Breast epithelium (tissue), 4 donors: Measurements from ENCODE around the gene MUS81. TPM values are rescaled to one million over a fixed set of nuclear protein-coding genes. Genes with fewer than 3 reads are reported as not detected.
"Not testable (repeated sequence)": the region's sequence is repeated elsewhere in the genome, so short reads cannot be mapped to it uniquely, and the experiment has no call there.

Experiments used
- DNase-seq, 2 donors: peaks; one replicate each; pipeline ENCODE4 v3.0.0-alpha.2; 2019; ENCODE audit warnings: low spot score in 2 of 2
- H3K27ac ChIP-seq, 2 donors: fragments of 200-600 bp; sonication (generic) in 1 of 2; one replicate each; pipeline ENCODE4 v1.5.1; 2016 to 2019; ENCODE audit warnings: mild to moderate bottlenecking in 1 of 2
- H3K27me3 ChIP-seq, 2 donors: fragments of 200-600 bp; sonication (generic) in 1 of 2; one replicate each; pipeline versions ENCODE4 v1.5.1 to v1.6.0; 2017 to 2019; ENCODE audit warnings: control low read depth in 1 of 2, mild to moderate bottlenecking in 1 of 2
- H3K36me3 ChIP-seq: fragments of 200-600 bp; one replicate; pipeline ENCODE4 v1.5.1; 2019
- H3K4me1 ChIP-seq, 2 donors: fragments of 200-600 bp; sonication (generic); one replicate each; pipeline ENCODE4 v1.5.1; 2016 to 2019; ENCODE audit warnings: control low read depth in 1 of 2
- H3K4me3 ChIP-seq, 3 donors: fragments of 200-600 bp; sonication (generic); 1 replicate in 2 of 3; 2 replicates in 1 of 3; pipeline ENCODE4 v1.5.1; 2016 to 2019; ENCODE audit warnings: mild to moderate bottlenecking in 3 of 3, moderate library complexity in 2 of 3
- H3K9me3 ChIP-seq, 2 donors: fragments of 200-600 bp; sonication (generic) in 1 of 2; one replicate each; pipeline ENCODE4 v1.5.1; 2016 to 2019; ENCODE audit warnings: control low read depth in 1 of 2
- POLR2A ChIP-seq: fragments of 450-650 bp; IDR thresholded peaks from one replicate; pipeline ENCODE4 v1.6.1; 2016; ENCODE audit warnings: antibody characterized with exemption, mild to moderate bottlenecking, moderate library complexity
- POLR2AphosphoS5 ChIP-seq, 3 donors: sonication (generic); formaldehyde crosslinking; IDR thresholded peaks; one replicate each; pipeline ENCODE4 v1.6.1; 2017; ENCODE audit warnings: antibody characterized with exemption in 3 of 3
- intact Hi-C: fragments of 100-400 bp; cut with DNase I; formaldehyde crosslinking; loops from one replicate; pipeline ENCODE4 v1.15.1; 2023; ENCODE audit warnings: low total_unique reads
- total RNA-seq, 3 donors: library from RNA; depleted of rRNA; stranded (reverse); fragments of >200 nt; gene quantifications; one replicate each; pipeline ENCODE4 v1.1.0, GENCODE V29; 2016
- TF ChIP-seq, protein P1 (sequence below), 3 donors: fragments of 450-650 bp; IDR thresholded peaks; one replicate each; pipeline ENCODE4 v1.5.1; 2016 to 2017; ENCODE audit warnings: antibody characterized with exemption in 3 of 3, mild to moderate bottlenecking in 3 of 3, moderate library complexity in 3 of 3

MUS81 gene
- total RNA-seq, 3 donors from 2014 or later: 29.8 to 44.6 (median 42.9) TPM

DNA sequence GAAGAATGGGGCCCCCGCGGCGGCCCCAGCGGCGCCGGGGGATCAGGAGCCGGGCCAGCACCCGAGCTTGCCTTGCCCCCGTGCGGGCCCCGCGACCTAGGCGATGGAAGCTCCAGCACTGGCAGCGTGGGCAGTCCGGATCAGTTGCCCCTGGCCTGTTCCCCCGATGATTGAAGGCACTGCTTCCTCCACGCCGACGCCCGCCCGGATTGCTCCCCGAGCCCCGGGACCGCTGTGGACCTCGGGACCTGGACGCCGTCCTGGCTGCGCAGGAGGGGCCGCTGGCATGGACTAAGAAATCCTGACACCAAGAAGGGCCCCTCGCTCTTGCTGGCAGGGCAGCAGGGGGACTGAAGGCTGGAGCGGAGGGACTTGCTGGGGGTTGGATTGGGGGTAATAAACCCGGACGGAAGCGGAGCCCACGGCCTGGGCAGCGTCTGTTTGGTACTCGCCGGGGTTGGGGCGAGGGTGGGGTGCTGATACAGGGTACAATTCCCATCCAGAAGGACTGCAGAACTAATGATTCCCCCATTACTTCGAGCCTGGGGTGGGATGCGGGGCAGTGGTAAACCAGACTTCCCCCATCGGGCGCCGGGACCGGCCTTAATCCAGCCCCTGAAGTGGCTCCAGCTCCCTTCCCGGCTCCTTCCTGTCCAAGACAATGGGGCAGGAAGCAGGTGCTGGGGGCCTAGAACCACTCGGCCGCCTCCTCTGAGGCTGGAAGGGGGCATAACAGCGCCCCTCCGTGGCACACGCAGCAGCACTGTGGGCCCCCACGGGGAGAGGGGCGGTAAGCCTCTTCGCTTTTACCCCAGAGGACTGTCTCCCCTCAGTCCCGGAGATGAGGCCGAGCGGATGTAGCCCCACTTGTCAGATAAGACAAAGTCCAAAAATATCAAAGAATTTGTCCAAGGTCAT lies 31.2 kb downstream of the MUS81 start:
- Histone ChIP-seq H3K4me1 (peaks cover 23 to 25% of the 10 kb centered on the region in 2 donors), H3K27me3 (no peaks in the 10 kb centered on the region), H3K27ac (peak overlapping the region; percentile 94 to 99), H3K9me3 (no peaks in the 10 kb centered on the region), H3K36me3 (no peaks in the 10 kb centered on the region), H3K4me3 (peak overlapping the region; percentile 67 to 92 (median 81))
- intact Hi-C loops: no loop called here
- DNase-seq: no peak
- TF ChIP-seq POLR2A: no peak

DNA sequence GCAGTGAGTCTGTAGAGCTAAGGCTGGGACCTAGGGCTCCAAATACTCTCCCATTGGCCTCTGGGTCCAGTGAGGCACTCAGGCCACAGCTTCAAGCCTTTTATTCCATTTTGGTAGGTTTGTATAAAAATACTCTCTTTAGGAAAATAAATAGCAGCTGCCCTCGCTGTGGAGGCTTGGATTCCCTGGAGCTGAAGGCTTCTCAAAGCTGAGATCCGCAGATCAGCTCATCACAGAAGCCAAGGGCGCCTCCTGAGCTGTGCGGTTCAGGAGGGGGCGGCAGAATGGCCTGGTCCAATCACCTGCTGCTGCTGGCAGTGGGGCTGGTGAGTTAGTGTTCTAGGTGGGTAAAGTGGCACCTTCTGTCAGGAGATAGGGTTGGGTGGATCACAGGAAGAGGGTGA lies 31.9 kb downstream of the MUS81 start:
- peak overlapping the region; percentile 94 to 99 for H3K27ac ChIP-seq
- intact Hi-C loops, H3K36me3 ChIP-seq, H3K27me3 ChIP-seq, H3K9me3 ChIP-seq, DNase-seq: not testable (repeated sequence)
- H3K4me3 ChIP-seq: peak overlapping the region; percentile 67 to 92 (median 81)
- H3K4me1 ChIP-seq: peaks cover 21 to 25% of the 10 kb centered on the region in 2 donors

DNA sequence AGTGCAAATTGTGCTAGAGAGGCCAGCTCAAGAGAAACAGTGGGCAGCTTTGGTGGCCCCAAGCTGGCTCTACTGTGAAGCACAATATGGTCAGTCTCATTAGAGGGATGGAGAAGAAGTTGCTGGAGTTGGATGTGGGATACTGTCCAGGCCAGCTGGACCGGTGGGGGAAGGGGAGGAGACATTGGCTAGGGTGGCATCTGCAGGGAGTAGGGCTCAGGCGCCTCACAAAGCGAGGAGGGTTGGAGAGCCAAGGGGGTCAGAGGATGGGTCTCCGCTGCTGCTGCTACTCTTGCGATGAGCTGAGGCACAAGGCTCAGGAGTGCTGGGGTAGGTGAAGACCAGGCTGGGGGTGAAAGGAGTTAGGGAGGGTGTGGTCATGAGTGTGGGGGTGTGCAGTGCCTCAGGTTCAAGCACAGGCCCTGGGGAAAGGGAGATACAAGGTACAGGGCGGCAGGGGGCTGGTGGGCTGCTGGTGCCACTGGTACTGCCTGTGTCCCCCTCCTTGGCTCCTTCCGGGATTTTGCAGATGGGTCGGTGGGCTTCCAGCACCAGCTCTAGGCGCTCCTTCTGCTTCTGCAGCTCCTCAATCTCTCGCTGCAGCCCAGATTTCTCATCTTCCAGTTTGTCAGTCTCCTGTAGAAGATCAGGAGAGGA lies 32.6 kb downstream of the MUS81 start:
- Histone ChIP-seq H3K9me3 (no peaks in the 10 kb centered on the region), H3K27ac (peak overlapping the region in 1 of 2 donors; percentile 99), H3K4me3 (peak overlapping the region in 1 of 3 donors; percentile 92), H3K36me3 (no peaks in the 10 kb centered on the region), H3K27me3 (no peaks in the 10 kb centered on the region), H3K4me1 (peaks cover 14 to 21% of the 10 kb centered on the region in 2 donors)
- intact Hi-C loops: no loop called here
- DNase-seq: no peak
- no peak for TF ChIP-seq POLR2AphosphoS5 (IDR thresholded peaks at IDR 0.05)

DNA sequence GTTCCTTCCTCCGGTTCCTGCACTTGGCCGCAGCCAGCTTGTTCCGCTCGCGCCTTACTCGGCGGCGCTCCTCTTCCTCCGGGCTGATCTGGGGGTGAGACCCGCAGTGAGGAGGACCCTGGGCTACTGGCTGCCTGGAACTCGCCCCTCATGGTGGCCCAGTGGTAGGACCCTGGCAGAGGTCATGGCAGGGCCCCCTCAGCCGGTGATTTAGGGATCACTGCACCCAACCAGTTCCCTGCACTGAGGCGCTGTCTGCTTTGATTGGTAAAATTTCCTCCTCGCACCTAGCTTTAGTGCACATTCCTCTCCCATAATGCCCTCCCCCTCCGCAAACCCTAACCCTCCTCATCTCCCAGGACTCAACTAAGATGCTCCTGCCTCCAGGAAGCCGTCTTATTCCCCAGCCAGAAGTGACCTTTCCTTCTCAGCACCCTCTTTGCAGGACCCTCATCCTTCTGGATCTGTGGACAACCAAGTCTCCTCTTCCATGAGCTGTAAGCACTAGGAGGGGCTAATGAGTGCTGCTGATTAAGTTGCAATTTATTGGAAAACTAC lies 33.9 kb downstream of the MUS81 start:
- Histone ChIP-seq H3K4me3 (peak overlapping the region in 2 of 3 donors; percentile 3 to 92), H3K36me3 (no peaks in the 10 kb centered on the region), H3K9me3 (no peaks in the 10 kb centered on the region), H3K4me1 (peaks cover 12 to 20% of the 10 kb centered on the region in 2 donors), H3K27ac (peak overlapping the region; percentile 64 to 99), H3K27me3 (peaks cover 0 to under 1% of the 10 kb centered on the region in 2 donors)
- intact Hi-C loops: no loop called here
- TF ChIP-seq, protein P1, sequence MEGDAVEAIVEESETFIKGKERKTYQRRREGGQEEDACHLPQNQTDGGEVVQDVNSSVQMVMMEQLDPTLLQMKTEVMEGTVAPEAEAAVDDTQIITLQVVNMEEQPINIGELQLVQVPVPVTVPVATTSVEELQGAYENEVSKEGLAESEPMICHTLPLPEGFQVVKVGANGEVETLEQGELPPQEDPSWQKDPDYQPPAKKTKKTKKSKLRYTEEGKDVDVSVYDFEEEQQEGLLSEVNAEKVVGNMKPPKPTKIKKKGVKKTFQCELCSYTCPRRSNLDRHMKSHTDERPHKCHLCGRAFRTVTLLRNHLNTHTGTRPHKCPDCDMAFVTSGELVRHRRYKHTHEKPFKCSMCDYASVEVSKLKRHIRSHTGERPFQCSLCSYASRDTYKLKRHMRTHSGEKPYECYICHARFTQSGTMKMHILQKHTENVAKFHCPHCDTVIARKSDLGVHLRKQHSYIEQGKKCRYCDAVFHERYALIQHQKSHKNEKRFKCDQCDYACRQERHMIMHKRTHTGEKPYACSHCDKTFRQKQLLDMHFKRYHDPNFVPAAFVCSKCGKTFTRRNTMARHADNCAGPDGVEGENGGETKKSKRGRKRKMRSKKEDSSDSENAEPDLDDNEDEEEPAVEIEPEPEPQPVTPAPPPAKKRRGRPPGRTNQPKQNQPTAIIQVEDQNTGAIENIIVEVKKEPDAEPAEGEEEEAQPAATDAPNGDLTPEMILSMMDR (IDR thresholded peaks at IDR 0.05): no peak
- TF ChIP-seq POLR2AphosphoS5 (IDR thresholded peaks at IDR 0.05): no peak
- TF ChIP-seq POLR2A: no peak
- no peak for DNase-seq

DNA sequence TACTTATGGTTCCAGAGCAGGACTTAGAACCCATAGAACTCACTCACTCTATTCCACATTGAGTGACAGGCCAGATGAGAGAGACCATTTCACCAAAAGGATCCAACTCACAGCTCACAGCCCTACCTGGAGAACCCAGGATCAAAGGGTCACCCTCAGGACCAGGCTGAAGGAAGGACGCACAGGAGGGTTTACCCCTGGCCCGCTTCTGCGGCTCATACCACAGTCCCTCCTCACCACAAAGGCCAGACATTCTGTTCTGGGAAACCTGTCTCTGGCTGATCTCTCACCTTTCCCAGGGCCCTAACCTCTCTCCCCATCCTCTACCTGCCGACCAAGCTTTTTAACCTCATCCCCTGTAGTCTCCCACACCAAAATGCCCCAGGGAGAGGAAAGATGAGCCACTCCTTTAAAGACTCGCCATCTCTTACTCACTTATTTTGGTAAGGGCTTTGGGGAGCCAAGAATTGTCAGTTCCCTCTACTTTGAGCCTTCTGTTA lies 35.3 kb downstream of the MUS81 start:
- Histone ChIP-seq H3K27me3 (peaks cover 0 to 8% of the 10 kb centered on the region in 2 donors), H3K4me1 (peaks cover 12 to 22% of the 10 kb centered on the region in 2 donors), H3K4me3 (no peak overlapping the region), H3K36me3 (no peaks in the 10 kb centered on the region), H3K9me3 (no peaks in the 10 kb centered on the region), H3K27ac (no peak overlapping the region)
- no peak for TF ChIP-seq POLR2AphosphoS5 (IDR thresholded peaks at IDR 0.05)
- TF ChIP-seq, protein P1 (IDR thresholded peaks at IDR 0.05): no peak
- DNase-seq: no peak
- intact Hi-C loops: no loop called here

DNA sequence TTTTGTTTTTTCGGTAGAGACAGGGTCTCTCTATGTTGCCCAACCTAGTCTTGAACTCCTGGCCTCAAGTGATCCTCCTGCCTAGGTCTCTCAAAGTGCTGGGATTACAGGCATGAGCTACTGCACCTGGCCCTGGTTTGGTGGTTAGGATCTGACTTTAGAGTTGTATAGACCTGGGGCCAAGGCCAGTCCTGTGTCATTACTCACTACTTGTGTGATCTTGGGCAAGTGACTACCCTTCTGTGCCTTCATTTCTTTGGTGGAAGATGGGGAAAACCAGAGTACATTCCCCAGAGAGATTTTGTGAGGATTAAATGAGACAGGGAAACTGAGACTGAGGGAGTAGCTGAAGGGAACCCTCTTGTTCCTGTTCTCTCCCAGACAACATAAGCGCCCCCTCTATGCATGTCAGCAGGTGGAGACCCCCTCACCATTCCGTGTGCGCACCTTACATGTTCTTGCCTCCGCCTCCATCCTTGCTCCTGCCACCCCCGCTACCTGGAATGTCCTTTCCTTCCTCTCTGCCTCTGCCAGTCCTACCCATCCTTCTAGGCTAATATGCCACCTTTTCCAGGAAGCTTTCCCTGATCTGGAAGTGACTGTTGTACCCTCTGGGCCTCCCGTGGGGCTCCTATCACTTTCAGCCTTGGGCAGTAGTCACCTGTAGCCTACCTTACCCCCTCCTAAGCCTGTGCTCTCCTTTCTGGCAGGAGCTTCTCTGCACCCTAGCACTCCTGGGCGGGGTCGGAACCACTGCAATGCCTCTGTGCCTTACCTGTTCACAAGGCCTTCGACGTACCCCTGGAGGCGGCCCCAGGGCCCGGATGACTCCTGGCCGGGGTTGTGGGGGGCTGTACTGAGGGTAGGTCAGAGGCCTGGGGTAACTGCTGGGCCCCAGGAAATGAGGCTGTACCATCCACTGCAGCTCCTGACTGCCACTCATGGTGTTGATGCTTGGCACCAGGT lies 36.1 kb downstream of the MUS81 start:
- no peak for TF ChIP-seq POLR2AphosphoS5 (IDR thresholded peaks at IDR 0.05)
- no peak for TF ChIP-seq POLR2A
- TF ChIP-seq, protein P1 (IDR thresholded peaks at IDR 0.05): no peak
- H3K27ac ChIP-seq: no peak overlapping the region
- no peaks in the 10 kb centered on the region for H3K36me3 ChIP-seq
- peaks cover 0 to 8% of the 10 kb centered on the region in 2 donors for H3K27me3 ChIP-seq
- intact Hi-C loops: no loop called here
- H3K4me1 ChIP-seq: peaks cover 11 to 17% of the 10 kb centered on the region in 2 donors
- DNase-seq: no peak
- H3K4me3 ChIP-seq: no peak overlapping the region
- H3K9me3 ChIP-seq: no peaks in the 10 kb centered on the region
